ENCODE data around the gene KCNE5.
"Not testable (repeated sequence)": the region's sequence is repeated elsewhere in the genome, so short reads cannot be mapped to it uniquely, and the experiment has no call there.

KCNE5 gene

DNA sequence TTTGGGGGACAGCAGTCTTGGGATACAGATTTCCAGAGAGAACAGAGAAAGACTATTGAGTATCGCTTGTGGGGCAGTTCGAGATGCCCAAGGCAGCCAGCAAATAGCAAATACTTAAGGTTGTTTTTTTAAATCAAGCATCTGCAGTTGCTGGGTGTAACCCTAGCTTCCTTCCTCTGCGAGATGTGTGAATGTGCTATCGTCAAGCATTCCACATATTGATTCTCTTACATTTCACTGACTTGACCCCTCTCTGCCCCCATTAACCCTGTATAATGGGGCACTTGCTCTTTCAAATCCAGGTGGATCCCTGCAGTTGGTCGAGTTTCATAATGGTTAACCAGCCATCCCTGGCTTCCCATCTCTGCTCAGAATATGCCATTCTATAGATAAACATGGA lies 23.5 kb downstream of the KCNE5 start:
- DNase-seq, result no peak

DNA sequence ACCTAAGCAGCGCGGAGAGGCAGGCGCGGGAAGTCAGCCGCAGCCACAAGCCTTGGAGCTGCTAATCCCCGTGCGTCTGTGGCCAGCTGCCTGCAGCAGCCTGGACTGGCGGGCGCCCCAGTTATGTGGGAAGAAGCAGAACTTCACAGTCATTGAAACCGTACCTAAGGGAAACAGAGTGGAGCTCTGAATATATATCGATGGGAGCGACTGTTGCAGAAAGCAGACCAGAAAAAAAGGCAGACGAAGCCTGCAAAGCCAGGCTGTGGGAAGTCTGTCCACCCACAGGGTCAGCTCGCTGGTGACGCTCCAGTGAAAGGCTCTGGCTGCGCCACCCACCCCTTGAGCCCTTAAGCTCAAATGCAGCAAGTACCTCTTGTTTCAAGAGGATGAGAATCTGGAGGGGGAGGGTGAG lies 24.7 kb downstream of the KCNE5 start:
- no peak for DNase-seq

DNA sequence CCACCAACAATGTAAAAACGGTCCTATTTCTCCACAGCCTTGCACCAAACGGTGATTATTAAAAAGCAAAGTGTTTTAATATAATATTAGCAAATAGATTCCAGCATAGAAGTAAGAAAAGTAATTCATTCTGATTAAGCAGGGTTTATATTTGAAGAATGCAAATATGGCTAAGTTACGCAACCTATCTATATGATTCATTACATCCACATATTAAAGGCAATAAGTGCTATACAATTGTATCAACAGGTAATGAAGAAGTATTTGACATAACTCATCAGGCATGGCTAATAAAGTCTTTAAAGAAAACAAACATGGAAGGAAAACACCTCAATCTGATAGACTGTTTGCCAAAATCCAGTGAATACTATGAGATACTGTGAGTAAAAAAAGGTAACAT lies 29.0 kb downstream of the KCNE5 start:
- DNase-seq, result no peak

DNA sequence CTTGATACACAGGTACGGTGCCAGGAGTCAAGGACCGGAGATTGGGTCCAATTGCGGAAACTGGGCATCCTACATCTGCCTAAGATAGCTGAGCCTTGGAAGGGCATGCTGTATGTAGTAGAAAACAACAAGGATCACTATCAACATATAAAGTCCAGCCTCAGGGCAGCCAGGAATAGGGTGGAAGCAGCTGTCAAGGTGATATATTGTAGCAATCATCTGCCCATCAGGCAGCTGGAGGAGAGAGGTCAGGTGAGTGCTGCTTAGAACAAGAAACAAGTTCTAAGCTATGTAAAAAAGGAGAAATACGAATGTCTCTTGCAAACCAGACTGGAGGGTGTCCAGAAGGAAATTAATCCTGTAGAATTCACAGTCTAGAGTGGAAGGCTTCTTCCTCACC lies 34.8 kb downstream of the KCNE5 start:
- DNase-seq, result no peak

DNA sequence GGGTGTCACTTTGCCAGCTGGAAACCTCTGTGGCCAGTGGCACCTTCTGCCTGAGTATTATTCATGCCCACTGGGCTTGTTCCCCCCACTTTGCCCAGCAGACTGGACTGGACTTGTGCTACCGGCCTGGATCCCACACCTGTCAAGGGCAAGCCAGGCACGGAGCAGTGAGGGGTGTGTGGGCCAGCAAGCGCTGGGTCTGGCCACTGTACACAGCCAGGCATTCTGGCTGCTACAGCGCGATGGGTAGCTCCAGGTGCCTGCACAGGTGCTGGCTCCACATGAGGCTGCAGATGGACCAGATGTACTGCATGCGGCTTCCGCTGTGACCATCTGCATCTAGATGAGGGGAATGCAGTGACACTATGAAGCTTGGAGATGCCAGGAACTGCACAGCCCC lies 39.5 kb downstream of the KCNE5 start:
- DNase-seq, result no peak

DNA sequence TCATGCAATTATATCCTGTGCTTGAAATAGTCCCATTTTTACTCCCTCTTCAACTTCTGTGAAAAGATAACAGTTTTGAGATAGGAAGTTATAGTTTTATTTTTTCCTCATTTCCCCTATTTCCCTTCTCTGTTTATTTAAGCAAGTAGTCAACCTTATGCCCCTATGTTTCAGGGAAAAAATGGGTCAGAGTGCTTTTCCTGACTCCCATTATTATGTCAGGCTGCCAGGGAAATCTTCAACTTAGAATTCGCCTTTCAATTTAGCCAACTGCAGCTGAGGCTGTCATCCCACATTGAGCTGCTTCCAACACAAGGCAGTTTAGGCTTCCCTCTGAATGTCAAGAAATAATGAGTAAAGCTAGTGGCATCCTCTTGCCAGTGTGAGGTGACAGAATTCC lies 46.1 kb downstream of the KCNE5 start:
- no peak for DNase-seq

DNA sequence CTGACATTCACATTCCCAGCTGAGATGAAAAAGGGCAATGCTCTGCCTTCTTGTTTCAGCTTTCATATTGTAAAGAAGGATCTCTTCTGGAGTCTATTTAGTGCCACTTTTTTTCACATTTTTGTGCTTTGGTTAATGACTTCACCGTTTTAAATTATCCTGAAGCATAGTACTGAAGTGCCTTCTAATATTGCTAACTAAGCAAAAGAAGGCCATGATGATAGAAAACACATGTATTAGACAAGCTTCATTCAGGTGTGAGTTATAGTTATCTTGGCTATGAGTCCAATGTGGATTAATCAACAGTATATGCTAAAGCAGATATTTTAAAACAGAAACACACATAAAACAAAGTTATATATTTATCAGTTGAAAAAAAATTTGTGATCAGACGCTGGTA lies 47.9 kb downstream of the KCNE5 start:
- no peak for DNase-seq

DNA sequence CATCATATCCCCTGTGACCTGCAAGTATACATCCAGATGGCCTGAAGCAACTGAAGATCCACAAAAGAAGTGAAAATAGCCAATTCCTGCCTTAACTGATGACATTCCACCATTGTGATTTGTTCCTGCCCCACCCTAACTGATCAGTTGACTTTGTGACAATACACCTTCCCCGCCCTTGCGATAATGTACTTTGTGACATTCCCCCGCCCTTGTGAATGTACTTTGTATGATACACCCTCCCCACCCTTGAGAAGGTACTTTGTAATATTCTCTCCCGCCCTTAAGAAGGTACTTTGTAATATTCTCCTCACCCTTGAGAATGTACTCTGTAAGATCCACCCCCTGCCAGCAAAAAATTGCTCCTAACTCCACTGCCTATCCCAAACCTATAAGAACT lies 48.9 kb downstream of the KCNE5 start:
- DNase-seq, result not testable (repeated sequence)
